Neural cell (in vitro differentiated cells): ENCODE measurements around the gene ZNF546. TPM values are rescaled to one million over a fixed set of nuclear protein-coding genes. Genes with fewer than 3 reads are reported as not detected.
A peak's percentile ranks its signal among the peaks of the same experiment; 100 is the strongest.

Source experiments
- H2AFZ ChIP-seq: fragments of 200-600, 300-800 bp; sonication (generic), shearing (Covaris generic); 2 replicates; pipeline ENCODE4 v1.6.0; 2014; ENCODE audit warnings: low read depth, mild to moderate bottlenecking, antibody characterized with exemption, low read length, moderate library complexity
- H3F3A ChIP-seq: fragments of 200-600 bp; shearing (Covaris generic); 2 replicates; pipeline ENCODE4 v1.6.1; 2016; ENCODE audit warnings: mild to moderate bottlenecking, moderate library complexity, mixed read lengths, antibody characterized with exemption, low read length; ENCODE audit not compliant: insufficient read depth, poor library complexity, severe bottlenecking
- H3K27ac ChIP-seq: fragments of 200-600, 300-800 bp; sonication (generic), shearing (Covaris generic); 2 replicates; pipeline ENCODE4 v1.5.1; 2014; ENCODE audit warnings: mild to moderate bottlenecking, low read length, moderate library complexity
- H3K27me3 ChIP-seq: fragments of 300-800, 200-600 bp; sonication (generic), shearing (Covaris generic); 2 replicates; pipeline ENCODE4 v1.6.0; 2014; ENCODE audit warnings: mild to moderate bottlenecking, low read depth, low read length, moderate library complexity; ENCODE audit not compliant: insufficient read depth
- H3K36me3 ChIP-seq: fragments of 300-800, 200-600 bp; sonication (generic), shearing (Covaris generic); 2 replicates; pipeline ENCODE4 v1.5.1; 2014; ENCODE audit warnings: mild to moderate bottlenecking, antibody characterized with exemption, low read length, moderate library complexity; ENCODE audit not compliant: insufficient read depth
- H3K4me2 ChIP-seq: fragments of 300-800, 200-600 bp; sonication (generic), shearing (Covaris generic); 2 replicates; pipeline ENCODE4 v1.6.0; 2014; ENCODE audit warnings: mild to moderate bottlenecking, low read length
- H3K4me3 ChIP-seq: fragments of 300-800, 200-600 bp; sonication (generic), shearing (Covaris generic); 2 replicates; pipeline ENCODE4 v1.5.1; 2014; ENCODE audit warnings: mild to moderate bottlenecking, low read length, moderate library complexity
- H3K79me2 ChIP-seq: fragments of 200-600 bp; shearing (Covaris generic); replicated peaks from 2 replicates; pipeline ENCODE4 v1.6.0; 2014; ENCODE audit warnings: mild to moderate bottlenecking, low read length, moderate library complexity; ENCODE audit not compliant: insufficient read depth
- H3K9ac ChIP-seq: fragments of 300-800, 200-600 bp; sonication (generic), shearing (Covaris generic); 2 replicates; pipeline ENCODE4 v1.6.1; 2016; ENCODE audit warnings: mild to moderate bottlenecking, low read length, mixed read lengths
- H3K9me2 ChIP-seq: fragments of 200-600 bp; shearing (Covaris generic); 2 replicates; pipeline ENCODE4 v1.6.1; 2016; ENCODE audit warnings: mild to moderate bottlenecking, low read length, mixed read lengths; ENCODE audit not compliant: insufficient read depth
- H3K9me3 ChIP-seq: fragments of 200-600, 300-800 bp; sonication (generic), shearing (Covaris generic); 2 replicates; pipeline ENCODE4 v1.6.1; 2016; ENCODE audit warnings: mild to moderate bottlenecking, mixed run types, low read length, moderate library complexity, mixed read lengths
- H4K20me1 ChIP-seq: fragments of 200-600 bp; shearing (Covaris generic); 2 replicates; pipeline ENCODE4 v1.6.1; 2016; ENCODE audit warnings: mild to moderate bottlenecking, mixed run types; ENCODE audit not compliant: insufficient read depth
- CTCF ChIP-seq: fragments of 450-650 bp; IDR thresholded peaks from 2 replicates; pipeline ENCODE4 v1.5.1; 2014; ENCODE audit warnings: antibody characterized with exemption, mild to moderate bottlenecking, moderate library complexity; ENCODE audit not compliant: poor library complexity, severe bottlenecking
- EP300 ChIP-seq: fragments of 450-650 bp; conservative IDR thresholded peaks from 2 replicates; pipeline ENCODE4 v1.6.1; 2014; ENCODE audit warnings: antibody characterized with exemption, mild to moderate bottlenecking, moderate library complexity; ENCODE audit not compliant: poor library complexity, severe bottlenecking
- EZH2 ChIP-seq: fragments of 200-600, 300-800 bp; shearing (Covaris generic), sonication (generic); IDR thresholded peaks from 2 replicates; pipeline ENCODE4 v1.6.1; 2014; ENCODE audit warnings: antibody characterized with exemption, low read length, borderline replicate concordance, mild to moderate bottlenecking; ENCODE audit not compliant: insufficient read depth, poor library complexity, severe bottlenecking
- MXI1 ChIP-seq: fragments of 450-650 bp; conservative IDR thresholded peaks from 2 replicates; pipeline ENCODE4 v1.6.1; 2014; ENCODE audit warnings: antibody characterized with exemption, mild to moderate bottlenecking; ENCODE audit not compliant: poor library complexity, severe bottlenecking
- POLR2AphosphoS5 ChIP-seq: IDR thresholded peaks from 2 replicates; pipeline ENCODE4 v1.6.1; 2012
- RAD21 ChIP-seq: fragments of 450-650 bp; conservative IDR thresholded peaks from 2 replicates; pipeline ENCODE4 v1.6.1; 2014; ENCODE audit warnings: antibody characterized with exemption, mild to moderate bottlenecking, moderate library complexity
- REST ChIP-seq: IDR thresholded peaks from 2 replicates; pipeline ENCODE4 v1.6.1; 2012; ENCODE audit warnings: borderline replicate concordance
- SMC3 ChIP-seq: fragments of 450-650 bp; conservative IDR thresholded peaks from 2 replicates; pipeline ENCODE4 v1.6.1; 2014; ENCODE audit warnings: antibody characterized with exemption, mild to moderate bottlenecking, moderate library complexity; ENCODE audit not compliant: poor library complexity
- TAF1 ChIP-seq: IDR thresholded peaks from 2 replicates; pipeline ENCODE4 v1.6.1; 2012; ENCODE audit warnings: low read depth
- polyA plus RNA-seq: library from polyadenylated mRNA; depleted of rRNA; stranded (reverse); fragments of >200 nt; gene quantifications from 2 replicates; pipeline ENCODE4 v1.2.3, GENCODE V29; 2014

ZNF546 gene
- polyA plus RNA-seq, 1 donor from 2014 or later: 8.0 TPM

GRCh38 chr19:40053491-40053890 is 56.6 kb downstream of the ZNF546 start:
- TF ChIP-seq TAF1 (no peak), EZH2 (no peak)
- no peak overlapping the region for H3K4me2 ChIP-seq
- no peak overlapping the region for H3K27ac ChIP-seq
- no peak overlapping the region for H2AFZ ChIP-seq
- peak overlapping the region; percentile 84 for H3K4me3 ChIP-seq
- H3K27me3 ChIP-seq: no peaks in the 10 kb centered on the region
- peaks cover 4% of the 10 kb centered on the region for H3K36me3 ChIP-seq
- H3K79me2 ChIP-seq: peaks cover 48% of the 10 kb centered on the region
- no peaks in the 10 kb centered on the region for H3F3A ChIP-seq
- no peak overlapping the region for H3K9ac ChIP-seq
- peaks cover 17% of the 10 kb centered on the region for H3K9me3 ChIP-seq
- H3K9me2 ChIP-seq: no peaks in the 10 kb centered on the region
- no peaks in the 10 kb centered on the region for H4K20me1 ChIP-seq

GRCh38 chr19:40054632-40055031 is 57.8 kb downstream of the ZNF546 start:
- peak overlapping the region; percentile 84 for H3K4me2 ChIP-seq
- TF ChIP-seq POLR2AphosphoS5: no peak
- no peak for TF ChIP-seq EZH2
- no peak for TF ChIP-seq REST
- no peak for TF ChIP-seq SMC3
- TF ChIP-seq TAF1: no peak
- TF ChIP-seq MXI1: no peak
- no peak for TF ChIP-seq EP300
- no peak for TF ChIP-seq CTCF
- no peak for TF ChIP-seq RAD21
- no peaks in the 10 kb centered on the region for H3F3A ChIP-seq
- H3K27ac ChIP-seq: no peak overlapping the region
- peaks cover 25% of the 10 kb centered on the region for H3K9me3 ChIP-seq
- no peak overlapping the region for H3K9ac ChIP-seq
- H2AFZ ChIP-seq: no peak overlapping the region
- no peaks in the 10 kb centered on the region for H3K9me2 ChIP-seq
- peak overlapping the region; percentile 84 for H3K4me3 ChIP-seq
- H3K27me3 ChIP-seq: no peaks in the 10 kb centered on the region
- no peaks in the 10 kb centered on the region for H4K20me1 ChIP-seq
- H3K79me2 ChIP-seq: peaks cover 43% of the 10 kb centered on the region
- H3K36me3 ChIP-seq: peaks cover under 1% of the 10 kb centered on the region

- peak overlapping the region; percentile 84 for H3K4me2 ChIP-seq
- peak overlapping the region; percentile 94 for H2AFZ ChIP-seq
- no peaks in the 10 kb centered on the region for H4K20me1 ChIP-seq
- peaks cover 28% of the 10 kb centered on the region for H3K9me3 ChIP-seq
- H3K27me3 ChIP-seq: no peaks in the 10 kb centered on the region
- H3K79me2 ChIP-seq: peaks cover 41% of the 10 kb centered on the region
- no peaks in the 10 kb centered on the region for H3K36me3 ChIP-seq
- H3K9me2 ChIP-seq: no peaks in the 10 kb centered on the region
- peak overlapping the region; percentile 86 for H3K9ac ChIP-seq
- peak overlapping the region; percentile 84 for H3K4me3 ChIP-seq
- no peak for TF ChIP-seq MXI1
- TF ChIP-seq CTCF: no peak
- no peak for TF ChIP-seq TAF1
- TF ChIP-seq POLR2AphosphoS5: no peak
- TF ChIP-seq RAD21: no peak
- TF ChIP-seq REST: no peak
- TF ChIP-seq SMC3: no peak
- no peak for TF ChIP-seq EP300
- TF ChIP-seq EZH2: no peak
- H3F3A ChIP-seq: no peaks in the 10 kb centered on the region
- H3K27ac ChIP-seq: peak overlapping the region; percentile 85
These were observed 58.2 kb downstream of the ZNF546 start for GRCh38 chr19:40055049-40055448.
